ENCODE measurements around the gene ETV2.

Gene ETV2

GRCh38 chr19:35608251-35608650 lies 33.3 kb upstream of the ETV2 start:
- Histone ChIP-seq H3K27ac (ENCODE audit: extremely low read depth, low read depth, low read length) (no peak overlapping the region), H3K4me1 (ENCODE audit: control insufficient read depth, insufficient read depth, low read length) (peaks cover 7% of the 10 kb centered on the region), H3K36me3 (ENCODE audit: control insufficient read depth in 2 of 2, insufficient read depth in 1 of 2, low read length in 2 of 2) (no peaks in the 10 kb centered on the region; a peak in 1 of 3 replicates), H3K4me3 (ENCODE audit: low read depth, low read length) (no peak overlapping the region), H3K9me3 (ENCODE audit: control insufficient read depth, insufficient read depth, low read depth, low read length) (peaks cover 2% of the 10 kb centered on the region)
- CTCF ChIA-PET: interaction anchor here (0.6 to 2.1 kb wide), 9 partner anchors 10 to 255 kb away, joined by 3 to 7 read pairs (median 4); no protein-coding TSS in a partner anchor
- POLR2A ChIA-PET: interaction anchor here (0.8 to 1.4 kb wide), 3 partner anchors 9 to 52 kb away, joined by 3 to 5 read pairs (median 3); no protein-coding TSS in a partner anchor
- TF ChIP-seq ZNF530 (tag by site-specific recombination; IDR thresholded peaks at IDR 0.05; ENCODE audit: low read depth) (no peak), ZBTB8A (tag by site-specific recombination; IDR thresholded peaks at IDR 0.05) (no peak), ZNF404 (tag by site-specific recombination; IDR thresholded peaks at IDR 0.05) (no peak), ZNF391 (tag by site-specific recombination; IDR thresholded peaks at IDR 0.05; ENCODE audit: borderline replicate concordance, low read depth) (no peak), ZNF132 (tag by site-specific recombination; IDR thresholded peaks at IDR 0.05; ENCODE audit: borderline replicate concordance) (no peak), ZNF561 (tag by site-specific recombination; IDR thresholded peaks at IDR 0.05; ENCODE audit: borderline replicate concordance) (no peak), ZNF112 (tag by site-specific recombination; IDR thresholded peaks at IDR 0.05) (no peak), GLIS1 (tag by site-specific recombination; IDR thresholded peaks at IDR 0.05) (no peak), ZNF341 (tag by site-specific recombination; IDR thresholded peaks at IDR 0.05; ENCODE audit: low read depth) (no peak), YY1 (tag by site-specific recombination; IDR thresholded peaks at IDR 0.05) (peak; percentile 29; the same call in 1 of the 2 replicates), ZBTB17 (tag by site-specific recombination; IDR thresholded peaks at IDR 0.05) (0 out of 2 replicates have a peak, but pooled peaks have one; percentile 12)
- TF ChIP-seq, protein P1, sequence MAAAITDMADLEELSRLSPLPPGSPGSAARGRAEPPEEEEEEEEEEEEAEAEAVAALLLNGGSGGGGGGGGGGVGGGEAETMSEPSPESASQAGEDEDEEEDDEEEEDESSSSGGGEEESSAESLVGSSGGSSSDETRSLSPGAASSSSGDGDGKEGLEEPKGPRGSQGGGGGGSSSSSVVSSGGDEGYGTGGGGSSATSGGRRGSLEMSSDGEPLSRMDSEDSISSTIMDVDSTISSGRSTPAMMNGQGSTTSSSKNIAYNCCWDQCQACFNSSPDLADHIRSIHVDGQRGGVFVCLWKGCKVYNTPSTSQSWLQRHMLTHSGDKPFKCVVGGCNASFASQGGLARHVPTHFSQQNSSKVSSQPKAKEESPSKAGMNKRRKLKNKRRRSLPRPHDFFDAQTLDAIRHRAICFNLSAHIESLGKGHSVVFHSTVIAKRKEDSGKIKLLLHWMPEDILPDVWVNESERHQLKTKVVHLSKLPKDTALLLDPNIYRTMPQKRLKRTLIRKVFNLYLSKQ (tag by site-specific recombination; IDR thresholded peaks at IDR 0.05; ENCODE audit: borderline replicate concordance): no peak
- TF ChIP-seq, protein P2, sequence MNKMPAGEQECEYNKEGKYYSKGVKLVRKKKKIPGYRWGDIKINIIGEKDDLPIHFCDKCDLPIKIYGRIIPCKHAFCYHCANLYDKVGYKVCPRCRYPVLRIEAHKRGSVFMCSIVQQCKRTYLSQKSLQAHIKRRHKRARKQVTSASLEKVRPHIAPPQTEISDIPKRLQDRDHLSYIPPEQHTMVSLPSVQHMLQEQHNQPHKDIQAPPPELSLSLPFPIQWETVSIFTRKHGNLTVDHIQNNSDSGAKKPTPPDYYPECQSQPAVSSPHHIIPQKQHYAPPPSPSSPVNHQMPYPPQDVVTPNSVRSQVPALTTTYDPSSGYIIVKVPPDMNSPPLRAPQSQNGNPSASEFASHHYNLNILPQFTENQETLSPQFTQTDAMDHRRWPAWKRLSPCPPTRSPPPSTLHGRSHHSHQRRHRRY (tag by site-specific recombination; IDR thresholded peaks at IDR 0.05): no peak
- TF ChIP-seq, protein P3, sequence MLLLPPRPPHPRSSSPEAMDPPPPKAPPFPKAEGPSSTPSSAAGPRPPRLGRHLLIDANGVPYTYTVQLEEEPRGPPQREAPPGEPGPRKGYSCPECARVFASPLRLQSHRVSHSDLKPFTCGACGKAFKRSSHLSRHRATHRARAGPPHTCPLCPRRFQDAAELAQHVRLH (tag by site-specific recombination; IDR thresholded peaks at IDR 0.05): no peak

DNA sequence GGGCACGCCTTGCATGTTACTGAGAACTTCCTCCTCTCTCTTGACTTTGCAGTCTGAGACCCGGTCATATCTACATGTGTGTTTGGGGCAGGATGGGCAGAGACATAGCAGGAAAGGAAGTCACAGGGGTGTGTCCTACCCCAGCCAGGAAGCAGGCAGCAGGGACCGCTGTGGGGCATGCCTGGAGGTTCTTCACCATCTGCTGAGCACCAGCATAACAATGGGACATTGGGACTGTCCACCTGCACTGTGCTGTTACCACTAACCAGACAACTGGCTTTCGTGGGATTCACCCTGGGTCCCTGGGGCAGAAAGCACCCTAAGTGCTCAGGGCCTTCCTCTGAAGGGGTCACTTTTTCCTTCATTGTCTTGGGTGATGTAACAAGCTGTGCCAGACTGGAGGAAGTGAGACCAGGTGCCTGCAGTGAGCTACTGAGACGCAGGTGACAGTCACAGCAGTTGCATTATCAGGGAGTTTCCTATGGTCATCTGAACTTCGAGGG lies 31.6 kb upstream of the ETV2 start:
- no peak for TF ChIP-seq ZNF544 (tag by site-specific recombination; IDR thresholded peaks at IDR 0.05)
- TF ChIP-seq INSM2 (tag by site-specific recombination; IDR thresholded peaks at IDR 0.05): no peak
- TF ChIP-seq ZEB2 (tag by site-specific recombination; IDR thresholded peaks at IDR 0.05): no peak
- TF ChIP-seq, protein P4, sequence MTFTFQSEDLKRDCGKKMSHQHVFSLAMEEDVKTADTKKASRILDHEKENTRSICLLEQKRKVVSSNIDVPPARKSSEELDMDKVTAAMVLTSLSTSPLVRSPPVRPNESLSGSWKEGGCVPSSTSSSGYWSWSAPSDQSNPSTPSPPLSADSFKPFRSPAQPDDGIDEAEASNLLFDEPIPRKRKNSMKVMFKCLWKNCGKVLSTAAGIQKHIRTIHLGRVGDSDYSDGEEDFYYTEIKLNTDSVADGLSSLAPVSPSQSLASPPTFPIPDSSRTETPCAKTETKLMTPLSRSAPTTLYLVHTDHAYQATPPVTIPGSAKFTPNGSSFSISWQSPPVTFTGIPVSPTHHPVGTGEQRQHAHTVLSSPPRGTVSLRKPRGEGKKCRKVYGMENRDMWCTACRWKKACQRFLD (tag by site-specific recombination; IDR thresholded peaks at IDR 0.05): no peak
- no peak for TF ChIP-seq ZNF433 (tag by site-specific recombination; IDR thresholded peaks at IDR 0.05; ENCODE audit: low read depth)
- TF ChIP-seq ELK4 (IDR thresholded peaks at IDR 0.05; ENCODE audit: borderline replicate concordance, low read depth, low read length): no peak
- ChIA-PET CTCF (interaction anchor here (0.5 to 2.1 kb wide), 6 partner anchors 18 to 242 kb away, joined by 3 to 8 read pairs (median 5); no protein-coding TSS in a partner anchor), POLR2A (interaction anchor here (1.1 to 1.9 kb wide), 4 partner anchors 12 to 138 kb away, joined by 3 to 5 read pairs (median 4); partner anchors contain the start of genes COX6B1 and LIN37)
- Histone ChIP-seq H3K4me3 (ENCODE audit: low read depth, low read length) (no peak overlapping the region), H3K36me3 (ENCODE audit: control insufficient read depth in 2 of 2, insufficient read depth in 1 of 2, low read length in 2 of 2) (peaks cover 11 to 14% of the 10 kb centered on the region in 2 experiments), H3K27ac (ENCODE audit: extremely low read depth, low read depth, low read length) (no peak overlapping the region), H3K4me1 (ENCODE audit: control insufficient read depth, insufficient read depth, low read length) (peaks cover 13% of the 10 kb centered on the region), H3K9me3 (ENCODE audit: control insufficient read depth, insufficient read depth, low read depth, low read length) (peaks cover 2% of the 10 kb centered on the region)
